C4-2B (cell line): ENCODE results near the gene CERCAM.
A peak's percentile ranks its signal among the peaks of the same experiment; 100 is the strongest.
"Not testable (repeated sequence)": the region's sequence is repeated elsewhere in the genome, so short reads cannot be mapped to it uniquely, and the experiment has no call there.

Source experiments
- H3K27ac ChIP-seq: fragments of 450-650 bp; 2 replicates; pipeline ENCODE4 v1.5.1; 2017
- CTCF ChIP-seq: fragments of 450-650 bp; conservative IDR thresholded peaks from 2 replicates; pipeline ENCODE4 v1.5.1; 2017; ENCODE audit warnings: mild to moderate bottlenecking
- ZFX ChIP-seq: fragments of 450-650 bp; IDR thresholded peaks from 2 replicates; pipeline ENCODE4 v1.6.1; 2017

CERCAM gene

GRCh38 chr9:128414461-128414860 lies 6.2 kb upstream of the CERCAM start:
- TF ChIP-seq ZFX (no peak), CTCF (no peak; the same call in 1 of the 2 replicates)
- no peak overlapping the region for H3K27ac ChIP-seq

- H3K27ac ChIP-seq = peak overlapping the region; percentile 47
- TF ChIP-seq CTCF (no peak), ZFX (no peak)
Measured at GRCh38 chr9:128415281-128415680, 5.4 kb upstream of the CERCAM start.

- H3K27ac ChIP-seq = peak overlapping the region; percentile 47
- TF ChIP-seq CTCF (no peak), ZFX (no peak)
Measured at GRCh38 chr9:128416014-128416413, 4.6 kb upstream of the CERCAM start.

GRCh38 chr9:128416432-128417019 lies 4.1 kb upstream of the CERCAM start:
- TF ChIP-seq CTCF (no peak), ZFX (no peak)
- H3K27ac ChIP-seq = peak overlapping the region; percentile 47; the same call in 1 of the 2 replicates

- no peak overlapping the region for H3K27ac ChIP-seq
- TF ChIP-seq CTCF (no peak), ZFX (no peak)
Measured at GRCh38 chr9:128419061-128419925, 1.4 kb upstream of the CERCAM start.

GRCh38 chr9:128420060-128420650 lies 502 bp upstream of the CERCAM start:
- H3K27ac ChIP-seq = peak overlapping the region; percentile 2; the same call in 1 of the 2 replicates
- TF ChIP-seq ZFX (no peak), CTCF (peak; percentile 97)

GRCh38 chr9:128421482-128421996 lies 882 bp downstream of the CERCAM start:
- TF ChIP-seq CTCF (no peak), ZFX (no peak)
- H3K27ac ChIP-seq = no peak overlapping the region

GRCh38 chr9:128422022-128422782 lies 1.5 kb downstream of the CERCAM start:
- not testable (repeated sequence) for H3K27ac ChIP-seq
